GM18519 (cell line): ENCODE results near the gene RPS27L.

Experiments
- ATAC-seq: cut with Tn5 transposase; IDR thresholded peaks from one replicate; pipeline ENCODE4 v1.9.1; 2021; ENCODE audit warnings: mild to moderate bottlenecking, moderate library complexity; ENCODE audit not compliant: unreplicated experiment, low FRiP score

RPS27L gene

GRCh38 chr15:63188247-63188925, 31.1 kb upstream of the RPS27L start:
- no peak for ATAC-seq

- no peak for ATAC-seq
These were observed 30.4 kb upstream of the RPS27L start for GRCh38 chr15:63187589-63188226.

- ATAC-seq: no peak
These were observed 28.8 kb upstream of the RPS27L start for GRCh38 chr15:63186065-63186464.

GRCh38 chr15:63185206-63185605, 27.9 kb upstream of the RPS27L start:
- no peak for ATAC-seq

GRCh38 chr15:63181648-63182047, 24.4 kb upstream of the RPS27L start:
- ATAC-seq: no peak

GRCh38 chr15:63180746-63181145, 23.5 kb upstream of the RPS27L start:
- ATAC-seq: no peak

GRCh38 chr15:63178034-63178433, 20.8 kb upstream of the RPS27L start:
- ATAC-seq: no peak

- no peak for ATAC-seq
These were observed 19.0 kb upstream of the RPS27L start for GRCh38 chr15:63176302-63176701.

GRCh38 chr15:63172851-63173451, 15.7 kb upstream of the RPS27L start:
- no peak for ATAC-seq

GRCh38 chr15:63172376-63172775, 15.1 kb upstream of the RPS27L start:
- ATAC-seq: no peak

GRCh38 chr15:63169788-63170187, 12.5 kb upstream of the RPS27L start:
- no peak for ATAC-seq

GRCh38 chr15:63166219-63166618, 8.9 kb upstream of the RPS27L start:
- no peak for ATAC-seq

- no peak for ATAC-seq
These were observed 8.0 kb upstream of the RPS27L start for GRCh38 chr15:63165166-63165859.

GRCh38 chr15:63163217-63163616, 5.9 kb upstream of the RPS27L start:
- no peak for ATAC-seq

- ATAC-seq: no peak
These were observed 3.4 kb upstream of the RPS27L start for GRCh38 chr15:63160638-63161037.

- no peak for ATAC-seq
These were observed 684 bp upstream of the RPS27L start for GRCh38 chr15:63157891-63158431.

- ATAC-seq: no peak
These were observed 541 bp downstream of the RPS27L start for GRCh38 chr15:63156755-63157117.

GRCh38 chr15:63156086-63156710, 1.1 kb downstream of the RPS27L start:
- no peak for ATAC-seq

- no peak for ATAC-seq
These were observed 1.8 kb downstream of the RPS27L start for GRCh38 chr15:63155486-63155885.

- no peak for ATAC-seq
These were observed 5.6 kb downstream of the RPS27L start for GRCh38 chr15:63151665-63152064.

- ATAC-seq: no peak
These were observed 10.6 kb downstream of the RPS27L start for GRCh38 chr15:63146684-63147083.
